Measurements from ENCODE around the gene GCN1. TPM values are rescaled to one million over a fixed set of nuclear protein-coding genes. Genes with fewer than 3 reads are reported as not detected.
"Not testable (repeated sequence)": the region's sequence is repeated elsewhere in the genome, so short reads cannot be mapped to it uniquely, and the experiment has no call there.

Gene GCN1
- polyA plus RNA-seq, 12 donors: 33.5 to 47.4 (median 39.5) TPM; not detected in 1

DNA sequence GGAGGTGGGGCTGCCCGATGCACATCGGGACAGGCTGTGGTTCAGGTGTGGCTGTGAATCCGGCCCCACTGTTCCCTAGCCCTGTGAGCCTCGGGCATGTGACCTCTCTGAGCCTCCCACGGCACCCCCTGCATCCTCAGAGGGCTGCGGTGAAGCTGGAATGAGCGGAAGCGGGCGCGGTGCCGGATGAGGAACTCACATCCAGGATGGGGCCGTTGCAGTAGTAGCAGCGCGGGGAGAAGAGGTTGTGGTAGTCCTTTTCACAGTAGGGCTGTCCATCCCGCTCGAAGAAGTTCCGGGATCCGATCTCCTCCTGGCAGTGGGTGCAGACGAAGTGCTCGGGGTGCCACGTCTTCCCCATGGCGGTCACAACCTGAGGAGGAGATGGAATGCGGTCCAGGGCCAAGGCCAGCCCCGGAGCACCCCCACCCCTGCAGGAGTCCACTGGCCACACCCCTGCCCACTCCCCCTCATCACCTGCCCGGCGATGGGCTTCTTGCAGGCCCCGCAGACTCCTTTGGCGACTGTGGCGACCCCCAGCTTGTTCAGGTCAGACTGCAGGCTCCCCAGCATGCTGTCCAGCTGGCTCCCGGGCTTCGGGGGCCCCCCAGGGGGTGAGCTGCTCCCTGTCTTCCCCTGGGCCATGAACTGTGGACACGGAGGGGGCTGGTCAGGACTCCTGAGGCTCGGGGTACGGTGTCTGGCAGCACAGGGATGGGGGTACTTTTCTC, 20.3 kb upstream of the GCN1 start:
- no peak for DNase-seq

DNA sequence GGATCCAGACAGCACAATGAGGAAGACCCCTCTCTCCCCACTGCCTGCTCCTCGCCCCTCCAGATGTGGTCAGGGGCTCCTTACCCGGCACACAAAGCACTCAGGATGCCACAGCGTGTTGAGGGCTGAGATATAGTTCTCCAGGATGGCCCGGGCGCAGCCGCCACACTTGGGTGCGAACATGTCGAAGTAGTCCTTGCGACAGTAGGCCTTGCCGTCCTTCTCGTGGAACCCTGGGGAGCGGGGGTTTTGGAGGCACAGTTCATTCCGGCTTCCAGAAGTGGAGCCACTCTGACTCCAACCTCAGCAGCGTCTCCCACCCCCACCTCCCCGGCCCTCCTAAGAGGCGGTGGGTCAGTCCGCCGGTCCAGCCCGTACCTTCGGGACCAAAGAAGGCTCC, 19.2 kb upstream of the GCN1 start:
- no peak for DNase-seq

DNA sequence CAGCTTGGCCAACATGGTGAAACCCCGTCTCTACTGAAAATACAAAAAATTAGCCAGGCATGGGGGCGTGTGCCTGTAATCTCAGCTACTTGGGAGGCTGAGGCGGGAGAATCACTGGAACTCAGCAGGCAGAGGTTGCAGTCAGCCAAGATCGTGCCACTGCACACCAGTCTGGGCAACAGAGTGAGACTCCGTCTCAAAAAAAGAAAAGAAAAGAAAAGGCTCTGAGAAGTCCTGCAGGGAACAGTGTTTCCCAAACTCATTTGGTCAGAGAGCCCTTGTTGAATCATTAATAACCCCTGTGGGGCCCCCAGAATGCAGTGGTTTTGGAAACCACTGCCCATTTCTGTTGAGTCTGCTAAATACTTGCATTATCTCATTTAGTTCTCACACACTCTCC, 18.7 kb upstream of the GCN1 start:
- DNase-seq: not testable (repeated sequence)

DNA sequence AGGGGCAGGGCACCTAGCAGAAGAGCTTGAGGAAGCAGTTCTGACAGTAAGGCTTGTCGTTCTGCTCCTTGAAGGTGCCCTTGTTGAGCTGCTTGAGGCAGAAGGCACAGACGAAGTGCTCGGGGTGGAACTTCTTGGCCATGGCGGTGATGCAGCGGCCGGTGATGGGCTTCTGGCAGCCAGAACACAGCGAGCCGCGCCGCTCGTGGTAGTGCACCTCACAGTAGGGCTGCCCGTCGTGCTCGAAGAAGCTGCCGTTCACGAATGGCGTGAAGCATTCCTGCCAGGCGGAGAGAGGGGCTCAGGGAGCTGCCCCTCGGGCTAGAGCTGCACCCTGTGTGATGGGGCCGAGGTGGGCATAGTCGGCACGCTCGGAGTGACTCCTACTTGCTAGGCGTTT, 17.8 kb upstream of the GCN1 start:
- DNase-seq: no peak

DNA sequence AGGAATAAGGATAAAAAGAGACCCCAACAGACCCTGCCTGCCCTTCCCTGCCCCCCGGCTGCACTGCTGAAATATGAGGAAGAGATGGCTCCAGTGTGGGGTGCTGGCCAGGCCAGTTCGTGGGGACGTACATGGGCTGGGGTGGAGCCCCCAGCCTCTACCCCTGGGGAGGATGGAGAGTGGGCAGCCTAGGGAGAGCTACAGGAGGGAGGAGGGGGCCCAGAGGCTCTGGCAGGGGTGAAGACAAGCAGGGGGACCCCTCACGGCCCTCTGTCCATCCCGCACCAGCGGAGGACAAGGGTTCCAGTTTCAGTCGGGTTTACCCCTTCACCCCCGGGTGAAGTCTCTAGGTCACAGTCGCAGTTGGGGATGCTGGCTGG, 17.4 kb upstream of the GCN1 start:
- DNase-seq: no peak

DNA sequence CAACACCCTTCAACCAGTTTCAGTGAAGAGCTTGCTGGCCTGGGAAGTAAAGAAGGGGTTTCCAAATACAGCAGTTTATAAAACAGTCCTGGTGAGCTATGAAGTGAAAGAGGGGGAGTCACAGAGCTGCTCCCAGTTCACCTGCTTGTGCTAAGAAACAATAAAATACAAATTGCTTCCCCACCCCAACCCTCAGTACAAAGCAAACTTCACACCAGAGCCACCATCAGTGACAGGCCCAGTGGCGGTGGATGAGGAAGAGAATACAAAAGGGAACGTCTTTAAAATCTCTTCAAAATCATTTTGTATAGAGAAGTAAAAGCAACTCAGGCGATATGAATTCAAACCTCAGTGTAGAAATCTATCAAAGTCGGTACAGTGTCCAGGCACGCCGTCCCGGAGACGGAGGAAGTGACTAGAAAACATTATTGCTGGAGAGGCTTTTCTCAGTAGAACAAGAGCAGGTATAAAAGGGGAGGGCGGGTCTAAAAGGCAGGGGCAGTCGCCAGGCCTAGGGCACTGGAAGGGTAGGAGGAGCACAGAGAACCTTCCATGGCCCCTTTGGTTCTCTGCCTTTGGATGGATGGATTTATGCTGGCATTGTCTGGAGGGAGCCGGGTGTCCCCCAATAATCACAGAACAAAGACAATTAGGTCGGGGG, 16.9 kb upstream of the GCN1 start:
- DNase-seq: no peak

DNA sequence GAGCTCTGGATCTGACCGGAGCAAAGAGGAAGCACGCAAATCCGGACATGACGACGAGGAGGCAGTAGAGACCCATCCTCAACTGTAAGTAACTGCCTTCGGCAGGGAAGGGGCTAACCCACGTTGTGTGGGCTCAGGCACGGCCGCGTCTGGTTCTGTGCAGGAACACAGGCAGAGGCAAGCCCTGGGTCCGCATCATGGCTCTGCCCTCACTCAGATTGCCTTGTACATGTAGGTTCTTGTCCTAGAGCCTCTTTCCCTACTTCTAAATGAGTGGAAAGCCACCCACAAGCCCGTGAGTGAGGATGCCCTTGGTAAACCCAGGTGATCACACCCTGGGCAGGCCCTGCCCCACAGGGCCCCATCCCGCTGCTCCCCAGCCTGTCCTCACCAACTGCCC, 15.3 kb upstream of the GCN1 start:
- no peak for DNase-seq

DNA sequence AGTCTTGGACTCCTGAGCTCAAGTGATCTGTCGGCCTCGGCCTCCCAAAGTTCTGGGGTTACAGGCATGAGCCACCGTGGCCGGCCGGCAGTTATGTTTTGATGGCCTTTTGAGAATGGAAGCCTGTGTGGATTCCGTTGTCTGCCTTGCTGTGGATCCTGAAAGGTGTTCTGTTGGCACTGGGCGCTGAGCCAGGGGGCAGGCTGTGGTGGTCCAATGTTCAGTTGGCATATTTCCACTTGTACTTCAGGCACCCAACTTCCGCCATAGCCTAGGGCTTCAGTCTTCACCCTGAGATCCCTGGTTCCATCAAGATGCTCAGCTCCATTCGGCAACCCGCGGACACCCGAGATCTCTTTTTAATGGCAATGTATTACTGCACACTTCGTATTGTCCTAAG, 12.7 kb upstream of the GCN1 start:
- DNase-seq: no peak

DNA sequence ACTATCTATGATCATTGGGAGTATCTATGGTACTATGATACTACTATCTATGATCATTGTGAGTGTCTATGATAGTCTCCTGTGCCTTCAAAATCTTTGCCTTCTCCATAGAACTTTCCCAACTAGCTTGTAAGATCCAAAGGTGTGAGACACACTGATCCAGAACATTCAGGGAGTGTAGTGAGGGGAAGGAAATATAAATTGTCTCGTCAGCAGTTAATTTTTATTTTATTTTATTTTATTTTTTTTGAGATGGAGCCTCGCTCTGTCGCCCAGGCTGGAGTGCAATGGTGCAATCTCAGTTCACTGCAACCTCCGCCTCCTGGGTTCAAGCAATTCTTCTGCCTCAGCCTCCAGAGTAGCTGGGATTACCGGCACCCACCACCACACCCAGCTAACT, 12.3 kb upstream of the GCN1 start:
- not testable (repeated sequence) for DNase-seq

DNA sequence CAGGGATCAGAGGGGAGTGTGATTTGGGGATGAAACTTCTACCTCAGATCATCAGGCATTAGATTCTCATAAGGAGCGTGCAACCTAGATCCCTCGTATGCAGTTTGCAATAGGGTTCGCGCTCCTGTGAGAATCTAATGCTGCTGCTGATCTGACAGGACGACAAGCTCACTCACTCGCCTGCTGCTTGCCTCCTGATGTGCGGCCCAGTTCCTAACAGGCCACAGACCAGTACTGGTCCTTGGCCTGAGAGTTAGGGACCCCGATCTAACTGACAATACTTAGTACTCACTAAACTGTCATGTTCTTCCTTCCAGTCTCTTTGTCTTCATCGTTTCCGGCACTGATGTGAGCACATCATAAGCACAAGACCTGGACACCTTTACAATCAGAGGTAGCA, 11.7 kb upstream of the GCN1 start:
- no peak for DNase-seq

DNA sequence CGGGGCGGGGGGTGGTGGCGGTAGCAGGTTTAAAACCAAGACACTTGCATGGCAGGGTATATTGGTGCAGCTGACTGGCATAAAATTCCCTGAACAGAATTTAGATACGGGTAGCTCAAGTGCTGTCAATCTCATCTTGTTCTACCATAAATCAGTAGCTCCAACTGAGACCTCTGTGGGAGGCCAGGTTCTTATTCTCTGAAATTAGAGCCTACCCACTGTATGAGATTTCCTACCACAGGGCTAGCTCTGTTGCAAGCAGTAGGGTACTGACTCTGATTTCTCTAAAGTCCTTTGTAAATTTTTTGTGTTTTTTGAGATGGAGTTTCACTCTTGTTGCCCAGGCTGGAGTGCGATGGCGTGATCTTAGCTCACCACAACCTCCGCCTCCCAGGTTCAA, 9.7 kb upstream of the GCN1 start:
- DNase-seq: no peak

DNA sequence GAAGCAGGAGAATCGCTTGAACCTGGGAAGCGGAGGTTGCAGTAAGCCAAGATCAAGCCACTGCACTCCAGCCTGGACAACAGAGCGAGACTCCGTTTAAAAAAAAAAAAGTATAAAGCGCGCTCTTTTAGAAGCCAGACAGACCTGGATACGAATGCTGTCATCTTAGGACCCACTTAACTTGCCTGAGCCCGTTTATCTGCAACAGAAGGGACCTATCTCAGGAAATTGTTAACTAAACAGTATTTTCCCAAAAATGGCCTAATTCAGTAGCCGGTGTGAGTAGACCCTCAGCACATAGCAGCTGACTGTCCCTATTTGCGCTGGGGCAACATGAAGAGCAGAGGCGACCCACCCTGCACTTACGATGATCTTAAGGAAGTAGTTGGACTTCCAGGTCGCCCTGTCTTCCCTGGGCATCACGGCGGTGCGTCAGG, 5.9 kb upstream of the GCN1 start:
- DNase-seq: no peak

DNA sequence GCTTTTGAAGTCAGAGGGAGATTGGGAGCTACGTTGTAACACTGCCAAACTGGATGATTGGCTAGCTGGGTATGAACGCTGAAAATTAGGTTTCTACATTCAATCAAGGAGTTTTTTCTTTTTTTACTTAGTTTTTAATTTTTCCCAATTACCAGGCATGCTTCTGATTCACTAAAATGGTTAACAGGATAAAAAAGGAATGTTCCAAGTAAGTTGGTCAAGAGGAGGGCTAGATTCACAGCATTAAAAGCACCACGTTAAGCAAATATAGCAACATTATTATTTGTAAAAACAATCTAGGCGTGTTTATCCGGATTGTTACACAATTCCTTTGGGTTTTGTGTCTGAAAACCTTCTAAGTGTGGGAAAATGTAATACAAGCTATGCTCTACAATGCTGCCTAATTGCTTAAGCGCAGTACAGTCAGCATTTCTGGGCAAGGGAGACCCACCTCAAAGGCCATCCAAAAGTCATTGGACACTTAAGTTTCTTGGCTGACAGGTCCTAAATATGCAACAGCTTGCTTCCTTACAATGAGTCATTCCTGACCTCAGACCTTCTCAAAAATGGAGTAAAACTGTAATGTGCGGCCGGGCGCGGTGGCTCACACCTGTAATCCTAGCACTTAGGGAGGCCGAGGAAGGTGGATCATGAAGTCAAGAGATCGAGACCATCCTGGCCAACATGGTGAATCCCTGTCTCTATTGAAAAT, 5.2 kb upstream of the GCN1 start:
- peak; percentile 31 for DNase-seq

DNA sequence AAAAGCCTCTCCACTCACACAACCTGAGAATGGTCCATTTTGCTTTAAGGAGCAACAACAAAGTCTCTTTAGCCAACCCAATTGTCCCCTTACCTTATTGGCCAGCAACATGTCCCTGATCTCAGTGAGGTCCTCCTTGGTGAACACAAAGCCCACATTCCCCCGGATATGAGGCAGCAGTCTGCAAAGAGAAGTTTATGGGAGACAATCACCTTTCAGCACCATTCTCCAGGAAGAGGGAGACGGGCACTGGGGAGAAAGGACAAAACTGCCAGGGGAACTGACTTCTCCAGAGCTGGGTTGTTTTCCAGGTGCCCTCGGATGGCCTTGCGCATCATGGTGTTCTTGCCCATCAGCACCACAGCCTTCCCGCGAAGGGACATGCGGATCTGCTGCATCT, 4.5 kb upstream of the GCN1 start:
- DNase-seq: no peak

DNA sequence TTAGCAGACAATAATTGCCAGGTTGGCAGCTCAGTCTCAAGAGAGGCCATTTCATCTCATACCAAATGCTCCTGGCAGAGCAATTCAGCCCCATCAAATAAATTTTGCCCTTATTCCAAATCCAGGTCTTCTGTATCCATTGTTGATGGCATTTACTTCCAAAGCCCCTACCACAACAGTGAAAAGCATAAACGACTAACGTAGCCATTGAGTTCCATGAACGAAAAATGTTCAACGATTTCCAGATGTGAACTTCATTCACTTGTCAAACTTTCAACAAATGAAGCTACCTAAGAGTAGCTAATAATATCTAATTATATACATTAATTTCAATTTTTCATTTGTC, 3.0 kb upstream of the GCN1 start:
- DNase-seq: no peak

DNA sequence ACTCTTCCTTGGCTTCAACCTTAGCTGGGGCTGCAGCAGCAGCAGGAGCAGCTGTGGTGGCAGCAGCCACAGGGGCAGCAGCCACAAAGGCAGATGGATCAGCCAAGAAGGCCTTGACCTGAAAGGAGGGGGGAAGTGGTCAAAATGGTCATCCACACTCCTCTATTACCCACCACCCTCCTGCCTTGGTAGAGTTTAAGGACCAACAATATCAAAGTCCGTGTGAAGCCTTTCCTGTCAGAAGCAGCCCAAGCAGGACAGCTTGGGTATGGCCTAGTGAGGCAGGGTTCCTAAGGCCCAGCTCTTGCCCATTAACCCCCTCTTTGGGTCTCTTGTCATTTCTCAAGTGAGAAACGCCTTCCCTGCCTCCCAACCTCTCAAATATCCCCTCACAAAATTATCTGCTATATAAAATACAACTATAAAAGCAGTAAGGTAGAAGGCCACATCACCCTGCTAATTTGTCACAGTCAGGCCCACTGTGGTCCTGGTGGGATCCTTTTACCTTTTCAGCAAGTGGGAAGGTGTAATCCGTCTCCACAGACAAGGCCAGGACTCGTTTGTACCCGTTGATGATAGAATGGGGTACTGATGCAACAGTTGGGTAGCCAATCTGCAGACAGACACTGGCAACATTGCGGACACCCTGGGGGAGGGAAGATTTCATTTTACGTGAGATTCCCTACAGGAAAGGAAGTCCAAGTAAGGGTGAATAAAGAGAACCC, 2.5 kb upstream of the GCN1 start:
- DNase-seq: not testable (repeated sequence)

DNA sequence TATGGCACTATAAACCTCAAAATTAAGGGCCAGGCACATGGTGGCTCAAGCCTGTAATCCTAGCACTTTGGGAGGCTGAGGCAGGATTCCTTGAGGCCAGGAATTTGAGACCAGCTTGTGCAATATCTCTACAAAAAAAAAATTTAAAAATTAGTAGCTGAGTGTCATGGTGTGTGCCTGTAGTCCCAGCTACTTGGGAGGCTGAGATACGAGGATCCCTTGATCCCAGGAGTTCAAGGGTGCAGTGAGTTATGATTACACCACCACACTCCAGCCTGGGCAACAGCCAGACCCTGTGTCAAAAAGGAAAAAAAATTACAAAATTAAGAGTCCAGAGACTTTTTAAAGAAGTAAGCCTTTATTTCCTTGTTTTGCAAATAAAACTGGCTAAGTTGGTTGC, 1.8 kb upstream of the GCN1 start:
- DNase-seq: no peak

DNA sequence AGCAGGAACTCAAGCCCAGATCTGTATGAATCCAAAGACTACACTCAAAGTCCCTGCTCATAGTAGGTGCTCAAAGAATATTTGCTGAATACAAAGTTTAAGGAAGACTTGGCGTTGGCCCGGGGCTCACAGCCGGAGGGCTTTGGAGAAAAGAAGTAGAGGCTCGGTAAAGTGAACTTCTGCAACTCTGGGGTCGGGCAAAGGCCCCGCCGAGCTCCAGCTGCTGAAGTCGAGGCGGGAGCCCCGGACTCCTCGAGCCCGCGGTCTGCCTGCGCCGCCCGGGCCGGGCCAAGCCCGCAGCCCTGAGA, 335 bp downstream of the GCN1 start:
- no peak for DNase-seq

DNA sequence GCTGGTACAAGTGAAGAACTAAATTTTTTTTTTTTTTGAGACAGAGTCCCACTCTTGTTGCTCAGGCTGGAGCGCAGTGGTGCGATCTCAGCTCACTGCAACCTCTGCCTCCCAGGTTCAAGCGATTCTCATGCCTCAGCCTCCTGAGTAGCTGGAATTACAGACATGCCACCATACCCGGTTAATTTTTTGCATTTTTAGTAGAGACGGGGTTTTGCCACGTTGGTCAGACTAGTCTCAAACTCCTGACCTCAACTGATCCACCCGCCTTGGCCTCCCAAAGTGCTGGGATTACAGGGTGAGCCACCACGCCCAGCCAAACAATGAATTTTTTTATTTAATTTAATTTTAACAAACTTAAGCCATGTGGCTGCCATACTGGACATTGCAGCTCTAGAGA, 1.2 kb downstream of the GCN1 start:
- not testable (repeated sequence) for DNase-seq

DNA sequence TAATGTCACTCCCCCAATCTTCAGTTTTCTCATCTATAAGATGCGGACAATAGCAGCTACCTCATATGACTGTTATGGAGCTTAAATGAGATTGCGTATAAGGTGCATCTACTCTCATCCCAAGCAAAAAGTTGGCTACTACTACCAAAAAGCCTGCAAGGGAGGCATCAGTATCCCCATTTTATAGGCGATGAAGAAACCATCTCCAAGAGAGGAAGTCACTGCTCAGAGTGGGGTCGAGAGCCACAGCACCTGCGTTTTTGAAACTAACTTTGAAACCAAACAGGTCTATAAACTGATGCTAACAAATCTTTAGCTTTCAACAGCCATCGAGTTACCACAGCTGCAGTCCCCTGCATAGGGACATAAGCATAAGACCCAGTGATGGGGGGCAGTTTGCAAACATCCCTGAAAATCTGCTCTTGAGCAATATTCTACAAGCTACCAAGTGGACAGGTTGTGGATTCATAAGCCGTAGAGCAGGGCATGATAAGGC, 3.5 kb downstream of the GCN1 start:
- no peak for DNase-seq

DNA sequence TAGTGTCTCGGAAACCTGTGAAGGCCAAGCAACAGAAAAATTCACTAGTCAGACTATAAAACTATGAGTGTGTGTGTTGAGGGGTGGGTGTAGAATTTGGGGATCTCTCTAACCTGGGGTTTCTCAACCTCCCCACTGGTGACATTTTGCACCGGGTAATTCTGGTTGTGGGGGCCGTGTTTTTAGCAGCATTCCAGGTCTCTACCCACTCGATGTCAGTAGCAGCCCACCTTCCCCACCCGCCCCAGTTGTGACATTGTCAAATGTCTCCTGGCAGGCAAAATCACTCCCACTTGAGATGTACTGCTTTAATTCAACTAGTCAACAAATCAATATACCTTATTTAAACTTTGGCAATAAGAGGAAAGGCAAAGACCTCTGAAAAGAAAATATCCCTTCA, 4.1 kb downstream of the GCN1 start:
- DNase-seq: no peak

DNA sequence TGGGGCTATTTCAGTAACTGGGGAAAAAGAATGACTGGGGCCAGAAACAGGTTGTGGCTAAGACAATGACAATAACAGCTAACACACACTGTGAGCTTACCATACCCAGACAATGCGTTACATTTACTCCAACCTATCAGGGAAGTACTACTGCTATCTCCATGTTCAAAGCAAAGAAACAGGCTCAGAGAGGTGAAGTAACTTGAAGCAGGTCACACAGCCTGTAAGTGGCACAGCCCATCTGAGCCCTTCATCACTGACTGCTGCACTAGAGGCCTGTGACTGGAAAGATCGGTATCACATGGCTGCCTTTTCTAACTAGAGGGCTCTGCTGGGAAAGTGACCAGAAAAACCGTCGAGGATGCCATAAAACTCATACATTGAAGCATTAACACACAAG, 7.9 kb downstream of the GCN1 start:
- no peak for DNase-seq

DNA sequence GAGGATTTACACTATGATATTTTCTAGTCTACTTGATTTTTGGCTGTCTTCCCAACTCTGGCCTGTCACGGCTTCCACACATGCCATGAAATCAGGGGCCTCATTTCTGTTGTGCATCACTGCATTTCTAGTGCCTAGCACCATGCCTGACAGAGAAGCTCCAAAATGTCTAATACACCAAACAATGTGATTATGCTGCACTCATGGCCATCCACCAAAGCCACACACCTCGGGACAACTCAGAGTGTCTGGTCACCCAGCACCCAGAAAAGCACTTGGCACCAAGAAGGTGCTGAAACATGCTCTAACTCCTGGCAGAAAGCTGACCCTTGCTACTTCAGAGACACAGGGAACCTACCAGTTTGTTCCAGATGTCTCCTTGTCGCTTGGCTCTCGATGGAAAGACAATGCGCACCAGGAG, 11.3 kb downstream of the GCN1 start:
- DNase-seq: no peak

All from muscle of arm (tissue), 12 donors.